HG02571 (cell line): ENCODE results near the gene IFRD2.

Experiments
- ATAC-seq: cut with Tn5 transposase; IDR thresholded peaks from one replicate; pipeline ENCODE4 v1.9.1; 2021; ENCODE audit warnings: mild to moderate bottlenecking, moderate library complexity; ENCODE audit not compliant: unreplicated experiment

The IFRD2 gene

DNA sequence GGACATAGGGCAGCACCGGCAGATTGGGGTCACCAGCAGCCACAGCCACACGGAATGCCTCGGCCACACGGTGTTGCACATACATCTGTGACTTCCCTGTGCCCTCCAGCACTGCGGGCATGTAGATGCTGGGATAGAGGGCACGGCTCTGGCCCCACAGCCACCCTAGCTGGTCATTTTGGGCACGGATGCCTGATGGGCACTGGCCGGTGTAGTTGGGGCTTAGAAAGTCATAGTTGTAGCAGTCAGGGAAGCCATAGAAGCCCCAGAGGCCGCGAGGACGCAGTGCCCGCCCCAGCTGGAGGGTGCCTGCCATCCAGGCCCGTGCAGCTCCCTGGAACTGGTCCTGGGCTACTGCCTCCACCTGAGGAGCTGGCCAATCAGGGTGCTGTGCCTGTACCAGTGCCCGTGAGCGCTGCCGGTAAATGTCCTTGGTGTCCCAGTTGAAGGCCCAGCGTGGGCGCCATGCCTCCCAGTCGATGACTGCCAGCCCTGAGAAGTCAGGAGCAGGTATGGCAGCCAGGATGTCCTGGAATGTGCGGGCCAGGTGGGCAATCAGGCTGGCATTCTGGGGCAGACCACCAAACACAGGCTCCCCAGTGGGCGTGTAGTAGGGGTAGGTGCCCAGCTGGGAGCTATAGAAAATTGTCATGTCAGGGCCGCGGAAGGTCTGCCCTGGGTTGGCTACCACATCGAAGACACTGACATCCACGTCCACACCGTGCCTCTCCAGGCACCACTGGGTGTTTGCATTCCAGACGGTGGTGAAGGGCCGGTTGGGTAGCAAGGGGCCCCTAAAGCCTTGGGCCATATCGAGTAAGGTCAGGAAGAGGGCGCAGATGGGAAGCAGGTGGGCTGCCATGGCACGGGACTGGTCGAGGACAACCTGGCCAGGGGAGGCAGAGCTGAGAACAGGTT lies 10.1 kb upstream of the IFRD2 start:
- ATAC-seq: no peak

DNA sequence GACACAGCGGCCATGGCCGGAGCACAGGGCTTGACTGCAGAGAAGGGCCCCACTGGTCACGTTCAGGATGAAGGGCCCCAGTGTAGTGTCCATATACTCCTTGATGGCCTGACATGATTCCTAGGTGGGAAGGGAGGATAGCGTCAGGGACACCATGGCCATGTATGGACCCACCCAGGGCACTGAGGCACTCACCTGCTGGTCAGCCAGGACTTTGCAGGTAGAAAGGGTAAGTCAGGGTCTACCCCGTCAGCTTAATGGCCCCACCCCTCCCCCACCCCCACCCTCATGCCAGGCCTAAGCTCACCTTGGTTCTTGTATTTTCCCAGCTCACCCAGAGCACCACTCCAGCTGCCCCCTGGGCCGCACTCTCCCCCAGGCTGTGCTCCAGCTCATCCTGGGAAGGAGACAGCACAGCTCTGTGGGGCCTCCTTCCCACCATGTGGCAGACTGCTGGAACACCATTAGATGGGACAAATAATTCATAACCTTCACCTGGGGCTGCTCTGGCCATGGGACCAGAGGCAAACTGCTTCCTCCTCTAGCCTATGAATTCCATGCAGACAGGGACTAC lies 8.5 kb upstream of the IFRD2 start:
- no peak for ATAC-seq

DNA sequence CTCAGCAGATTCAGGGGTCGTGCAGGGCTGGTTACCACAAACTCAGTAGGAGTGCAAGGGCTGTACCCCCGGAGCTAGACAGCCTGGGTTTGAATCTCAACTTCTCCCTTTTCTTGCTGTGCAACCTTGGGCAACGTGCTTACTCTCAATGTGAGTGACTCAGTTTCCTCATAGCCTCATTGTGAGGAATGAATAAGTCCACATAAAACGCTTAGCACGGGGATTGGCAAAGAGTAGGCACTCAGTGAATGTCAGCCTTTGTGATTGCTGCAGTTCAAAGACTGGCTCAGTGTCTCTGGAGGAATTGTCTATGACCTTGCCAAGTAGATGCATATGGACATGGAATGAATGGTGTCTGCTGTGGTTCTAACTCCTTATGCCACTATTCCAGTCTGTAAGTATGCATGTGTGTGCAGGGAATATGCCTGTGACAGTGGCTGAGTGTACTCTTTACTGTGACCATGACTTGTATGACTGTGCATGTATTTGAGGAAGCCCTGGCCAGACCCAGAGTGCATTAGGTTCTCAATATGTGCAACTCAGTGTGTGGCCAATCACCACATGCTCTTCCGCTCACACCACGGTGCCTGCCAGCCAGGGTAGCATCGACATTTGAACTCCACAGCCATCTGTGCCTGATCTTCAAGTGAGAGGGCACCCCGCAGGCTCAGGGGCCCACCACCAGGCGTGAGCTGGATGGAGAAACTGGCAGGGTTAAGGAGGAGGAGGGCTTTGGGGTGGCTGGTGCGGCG lies 7.9 kb upstream of the IFRD2 start:
- ATAC-seq: no peak

DNA sequence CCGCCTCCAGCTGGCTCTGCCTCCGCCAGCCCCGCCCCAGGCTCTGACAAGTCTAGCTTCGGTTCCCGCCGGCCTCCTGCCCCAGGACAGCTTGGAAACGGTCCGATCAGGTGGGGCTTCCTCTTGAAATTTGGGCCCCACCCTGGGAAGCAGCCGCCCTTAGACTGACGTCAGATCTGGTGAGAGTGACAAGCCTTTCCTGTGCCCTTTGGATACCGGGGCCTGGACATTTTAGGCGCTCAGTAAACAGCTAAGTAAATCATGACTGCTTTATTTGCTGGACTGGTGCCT lies 7.4 kb upstream of the IFRD2 start:
- no peak for ATAC-seq

DNA sequence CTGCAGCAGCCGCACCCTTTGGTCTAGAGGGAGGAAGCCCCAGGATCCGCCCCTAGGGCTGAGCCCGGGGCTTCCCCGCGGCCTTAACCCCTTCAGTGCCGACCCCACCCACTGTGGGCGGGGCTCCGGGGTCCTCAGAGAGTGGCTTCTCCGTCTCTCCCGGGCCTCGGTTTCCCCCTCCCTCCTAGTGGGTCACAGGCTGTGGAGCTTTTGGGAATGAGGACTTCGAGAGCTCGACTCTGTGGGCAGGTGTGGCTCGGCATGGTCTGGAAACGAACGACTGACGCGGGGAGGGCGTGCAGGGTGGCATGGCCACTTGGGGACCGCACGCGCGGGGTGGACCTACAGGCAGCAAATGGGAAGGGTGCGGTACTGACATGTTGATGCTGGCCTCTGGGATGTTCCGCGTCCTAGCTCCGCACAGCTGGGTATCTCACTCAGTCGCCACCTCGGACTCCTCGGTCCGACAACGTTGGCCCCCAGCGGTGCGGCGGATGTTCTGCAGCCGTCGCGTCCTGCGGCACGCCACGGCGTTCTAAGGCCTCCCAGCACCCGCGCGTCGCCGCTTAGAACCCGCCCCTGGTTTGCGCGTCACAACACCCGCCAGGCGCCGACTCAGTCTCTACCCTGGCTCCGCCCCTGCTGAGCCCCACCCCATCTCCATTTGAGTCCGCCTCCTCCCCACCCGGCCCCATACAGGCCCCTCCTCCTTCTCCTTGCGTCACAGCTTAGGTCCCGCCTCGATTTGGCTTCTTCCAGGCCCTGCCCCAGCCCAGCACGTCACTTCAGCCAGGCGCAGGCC lies 6.8 kb upstream of the IFRD2 start, which contains the start of the genes HYAL3 and NAA80:
TSS of gene HYAL3 (minus strand) at position 570 of the 802 bp plus-strand sequence. CDS start 3,803 bp downstream, outside the sequence.
TSS of gene NAA80 (minus strand) at position 570 of the 802 bp plus-strand sequence. CDS start 1,942 bp downstream, outside the sequence.
- ATAC-seq: peak; percentile 81

DNA sequence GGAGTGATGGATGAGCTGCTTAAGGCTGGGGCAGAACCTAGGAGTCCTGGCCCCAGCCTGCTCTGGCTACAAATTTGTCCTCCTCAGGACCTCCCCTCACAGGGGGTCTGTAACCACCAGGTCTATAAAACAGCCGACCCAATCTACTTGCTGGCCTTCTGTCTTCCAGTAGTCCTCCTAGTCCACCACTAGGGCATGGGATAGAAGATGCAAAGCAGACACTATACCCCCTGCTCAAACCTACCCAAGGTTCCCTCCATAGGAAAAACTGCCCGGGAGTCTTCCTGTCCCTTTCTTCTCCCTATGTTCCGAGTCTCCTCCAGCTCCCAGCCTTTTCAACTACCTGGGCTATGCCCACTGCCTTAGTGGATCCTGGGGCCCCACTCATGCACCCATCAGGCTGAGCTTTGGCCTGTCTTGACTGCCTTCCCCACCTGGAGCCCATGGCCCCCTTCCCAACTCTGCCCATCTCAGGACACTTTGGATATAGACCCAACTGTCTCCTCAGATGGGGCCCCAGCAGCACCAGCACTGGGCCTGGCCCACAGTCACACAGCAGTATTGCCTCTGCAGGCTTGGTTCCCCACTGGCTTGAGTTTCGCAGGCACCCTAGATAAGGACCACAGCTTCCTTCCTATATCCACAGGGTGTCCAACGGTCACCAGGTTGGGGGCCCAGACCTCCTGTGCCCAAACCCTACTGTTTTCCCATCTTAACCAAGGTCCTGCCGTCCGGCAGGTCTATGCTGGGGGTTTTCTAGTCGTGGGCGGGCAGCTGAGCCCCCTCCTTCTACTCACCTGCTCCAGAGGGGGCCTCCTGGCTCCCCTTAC lies 5.9 kb upstream of the IFRD2 start:
- ATAC-seq: no peak

DNA sequence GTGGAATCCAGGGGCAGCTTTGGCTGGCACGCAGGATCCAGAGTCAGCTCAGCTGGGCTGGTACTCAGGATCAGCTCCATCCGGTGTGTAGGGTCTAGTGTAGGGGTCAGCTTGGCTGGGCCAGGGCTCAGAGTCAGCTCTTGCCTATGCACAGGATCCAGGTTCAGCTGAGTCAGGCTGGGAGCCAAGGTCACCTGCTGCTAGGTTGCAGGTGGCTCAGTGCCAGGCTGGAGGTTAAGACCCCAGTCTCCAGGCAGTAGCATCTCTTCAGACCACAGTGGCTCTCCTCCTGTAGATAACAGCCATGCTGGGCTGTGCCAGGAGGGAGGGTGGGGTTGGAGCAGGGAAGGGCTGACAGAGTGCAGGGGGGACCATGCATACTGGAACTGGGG lies 5.2 kb upstream of the IFRD2 start:
- no peak for ATAC-seq

DNA sequence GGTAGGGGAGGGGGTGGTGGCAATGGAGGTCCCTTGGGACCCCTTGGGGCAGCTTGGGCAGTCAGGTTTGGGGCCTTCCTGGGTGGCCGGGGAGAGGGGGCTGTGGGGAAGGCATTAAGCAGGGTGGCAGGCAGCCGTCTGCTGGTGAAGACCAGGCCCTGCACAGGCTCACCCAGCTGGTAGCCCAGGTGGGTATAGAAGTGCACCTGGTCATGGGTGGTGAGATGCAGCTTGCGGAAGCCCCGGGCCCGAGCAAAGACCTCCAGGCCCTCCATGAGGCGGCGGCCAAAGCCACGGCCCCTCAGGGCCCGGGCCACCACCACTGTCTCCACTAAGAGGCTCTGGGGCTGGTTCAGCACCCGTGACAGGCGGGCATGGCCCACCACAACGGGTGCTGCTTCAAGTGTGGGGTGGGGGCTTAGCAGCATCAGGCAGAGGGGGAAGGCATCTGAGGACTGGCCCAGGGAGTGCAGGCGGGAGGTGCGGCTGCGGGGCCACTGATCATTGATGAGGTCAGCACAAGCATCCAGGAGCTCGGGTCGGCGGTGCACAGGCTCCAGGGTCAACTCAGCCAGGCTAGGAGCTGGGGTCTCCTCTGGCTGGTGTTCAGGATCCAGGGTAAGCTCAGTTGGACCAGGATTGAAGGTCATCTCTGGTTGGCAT lies 4.6 kb upstream of the IFRD2 start:
- ATAC-seq: no peak

DNA sequence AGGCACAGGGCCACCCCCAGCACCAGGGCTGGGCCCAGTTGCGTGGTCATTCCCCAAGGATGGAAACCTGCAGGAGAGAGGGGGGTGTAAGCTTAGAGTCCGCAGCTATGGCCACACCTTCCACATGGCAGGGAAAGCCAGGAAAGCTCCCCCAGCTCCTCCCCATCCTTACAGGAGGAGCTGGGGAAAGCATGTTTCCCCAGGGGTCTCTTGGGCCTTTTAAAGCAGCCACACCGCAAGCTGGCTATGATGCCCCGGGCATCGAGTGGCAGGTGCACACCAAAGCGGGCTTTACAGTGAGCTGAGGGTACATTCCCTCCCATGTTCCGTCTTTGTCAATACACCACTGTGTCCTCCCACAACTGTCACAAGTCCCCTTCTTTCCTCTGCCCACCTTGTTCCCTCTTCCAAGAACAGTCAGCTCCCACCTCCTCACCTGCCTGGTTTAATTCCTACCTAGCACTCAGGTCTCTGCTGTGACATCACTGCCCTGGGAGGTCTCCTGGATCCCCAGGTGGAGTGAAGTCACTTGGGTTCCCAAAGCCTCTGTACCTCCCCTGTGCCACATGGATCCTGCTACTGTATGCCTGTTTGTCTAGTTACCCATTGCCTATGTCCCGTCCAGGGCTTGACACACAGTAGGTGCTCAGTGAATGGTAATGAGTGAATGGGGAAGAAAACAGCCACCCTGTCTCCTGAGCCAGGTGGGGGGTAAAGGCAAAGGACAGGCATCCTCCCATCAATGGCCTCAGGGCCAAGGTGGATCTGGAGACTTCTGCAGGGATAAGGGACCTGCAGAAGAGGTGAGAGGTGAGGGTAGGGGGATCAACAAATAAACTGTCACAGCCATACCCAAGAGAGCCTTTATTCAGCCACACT lies 3.6 kb upstream of the IFRD2 start:
- no peak for ATAC-seq

DNA sequence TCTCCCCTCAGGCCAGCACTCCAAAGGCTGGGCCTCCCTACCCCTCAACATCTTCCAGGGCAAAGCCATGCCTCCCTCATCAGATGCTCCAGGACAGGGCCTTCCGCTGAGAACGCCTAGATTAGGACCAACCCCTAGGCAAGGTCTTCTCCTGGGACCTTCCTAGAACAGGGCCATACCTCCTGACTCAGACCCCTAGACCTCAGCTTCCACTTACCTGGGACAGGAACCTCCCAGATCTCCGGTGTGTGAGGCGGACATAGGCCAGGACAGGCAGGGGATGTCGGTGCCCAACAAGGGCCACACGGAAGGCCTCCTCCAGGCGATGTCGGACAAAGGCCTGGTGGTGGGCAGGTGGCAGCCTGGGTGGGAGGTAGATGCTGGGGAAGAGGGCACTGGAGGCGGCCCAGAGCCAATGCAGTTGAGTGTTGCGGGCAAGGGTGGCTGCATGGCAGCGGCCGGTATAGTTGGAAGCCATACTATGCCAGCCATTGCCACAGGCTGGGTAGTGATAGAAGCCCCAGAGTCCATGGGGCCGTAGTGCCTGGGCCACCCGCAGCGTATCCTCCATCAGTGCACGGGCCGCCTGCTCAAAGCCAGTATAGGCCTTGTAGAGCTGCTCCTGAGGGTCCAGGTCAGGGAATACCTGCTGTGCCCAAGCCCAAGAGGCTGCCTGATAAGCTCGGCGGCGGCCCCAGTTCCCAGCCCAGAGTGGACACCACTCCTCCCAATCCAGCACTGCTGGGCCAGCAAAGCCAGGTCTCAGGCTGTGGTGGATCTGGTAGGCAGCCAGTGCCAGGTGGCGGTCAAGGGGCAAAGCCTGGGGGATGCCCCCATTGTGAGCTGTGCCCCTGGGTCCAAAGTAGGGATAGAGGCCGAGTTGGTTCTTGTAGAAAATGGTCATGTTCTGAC lies 2.5 kb upstream of the IFRD2 start:
- no peak for ATAC-seq

DNA sequence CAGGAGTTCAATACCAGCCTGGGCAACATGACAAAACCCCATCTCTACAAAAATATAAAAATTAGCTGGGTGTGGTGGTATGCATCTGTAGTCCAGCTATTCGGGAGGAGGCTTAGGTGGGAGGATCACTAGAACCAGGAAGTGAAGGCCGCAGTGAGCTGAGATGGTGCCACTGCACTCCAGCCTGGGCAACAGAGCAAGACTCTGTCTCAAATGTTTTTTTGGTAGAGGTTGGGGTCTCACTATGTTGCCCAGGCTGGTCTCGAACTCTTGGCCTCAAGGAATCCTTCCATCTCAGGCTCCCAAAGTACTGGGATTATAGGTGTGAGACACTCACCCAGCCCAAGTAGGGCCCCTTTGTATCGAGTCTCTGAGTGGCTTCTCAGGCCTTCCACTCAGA lies 1.9 kb upstream of the IFRD2 start:
- ATAC-seq: no peak

DNA sequence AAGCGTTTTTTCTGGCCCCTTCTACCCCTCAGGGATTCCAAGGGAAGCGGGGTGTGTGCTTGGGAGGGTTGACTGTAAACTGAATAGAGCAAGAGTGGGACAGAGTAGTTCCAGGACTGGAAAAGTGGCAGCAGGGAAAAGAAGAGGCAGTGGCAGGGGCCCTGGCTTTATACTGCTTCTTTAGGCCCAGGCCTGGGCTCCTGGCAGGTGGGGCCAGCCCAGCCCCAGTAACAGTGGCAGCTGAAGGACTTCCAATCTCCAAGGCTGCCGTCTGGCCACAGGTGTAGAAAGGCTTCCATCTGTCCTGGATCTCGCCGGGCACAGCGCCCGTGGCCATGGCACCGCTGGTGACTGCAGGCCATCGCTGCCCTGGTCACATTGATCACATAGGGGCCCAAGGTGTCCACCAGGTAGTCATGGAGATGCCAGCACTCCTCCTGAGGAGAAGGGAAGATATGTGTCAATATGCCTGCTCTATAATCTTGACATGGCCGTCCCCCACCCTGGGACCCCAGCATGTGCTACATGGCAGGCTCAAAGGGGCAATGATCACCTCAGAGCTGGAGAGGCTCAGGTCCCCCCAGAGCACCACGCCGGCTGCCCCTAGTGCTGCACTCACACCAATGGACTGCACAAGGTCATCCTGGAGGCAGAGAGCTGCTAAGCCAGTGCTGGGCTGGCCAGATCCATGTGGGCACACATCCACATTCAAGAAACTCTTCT lies 1.0 kb upstream of the IFRD2 start:
- no peak for ATAC-seq

DNA sequence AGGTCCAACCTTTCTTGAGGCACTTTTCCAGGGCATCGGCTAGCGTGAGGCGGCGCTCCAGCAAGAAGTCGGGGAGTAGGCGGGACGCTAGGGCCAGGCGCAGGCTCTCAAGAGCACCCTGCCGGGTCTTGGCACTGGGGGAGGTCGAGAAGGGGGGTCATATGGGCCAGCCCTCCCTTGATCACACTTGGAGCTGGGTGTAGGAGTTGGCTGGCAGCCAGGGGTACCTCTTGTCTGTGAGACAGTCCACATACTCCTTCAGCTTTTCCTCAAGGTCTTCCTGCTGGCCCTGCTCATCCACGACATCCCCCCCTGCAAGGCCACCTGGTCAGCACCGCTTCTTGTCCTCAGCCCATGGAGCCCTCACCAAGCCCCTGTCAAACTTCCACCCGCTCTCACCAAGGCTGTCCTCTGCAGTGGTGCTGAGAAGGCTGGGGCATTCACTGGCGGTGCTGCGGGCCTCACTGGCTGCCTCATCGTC lies 2.0 kb downstream of the IFRD2 start:
- ATAC-seq: no peak

DNA sequence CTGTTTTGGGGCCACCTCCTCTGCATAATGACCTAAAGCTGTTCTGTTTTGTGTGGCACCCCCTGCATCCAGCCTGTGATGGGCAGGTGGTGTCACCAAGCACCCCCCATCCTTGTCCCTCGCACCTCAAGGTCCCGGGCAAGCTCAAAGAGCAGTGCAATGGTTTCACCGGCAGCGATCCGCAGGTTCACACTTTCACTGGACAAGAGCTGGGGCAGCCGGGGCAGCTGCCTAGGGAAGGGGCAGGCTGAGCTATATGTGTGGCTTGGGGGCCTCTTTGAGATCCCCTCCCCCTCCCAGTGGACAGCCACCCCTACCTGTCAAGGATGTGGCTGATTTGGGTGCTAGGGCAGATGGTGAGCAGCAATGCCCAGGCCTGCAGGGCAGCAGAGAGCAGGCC lies 3.1 kb downstream of the IFRD2 start:
- ATAC-seq: no peak

DNA sequence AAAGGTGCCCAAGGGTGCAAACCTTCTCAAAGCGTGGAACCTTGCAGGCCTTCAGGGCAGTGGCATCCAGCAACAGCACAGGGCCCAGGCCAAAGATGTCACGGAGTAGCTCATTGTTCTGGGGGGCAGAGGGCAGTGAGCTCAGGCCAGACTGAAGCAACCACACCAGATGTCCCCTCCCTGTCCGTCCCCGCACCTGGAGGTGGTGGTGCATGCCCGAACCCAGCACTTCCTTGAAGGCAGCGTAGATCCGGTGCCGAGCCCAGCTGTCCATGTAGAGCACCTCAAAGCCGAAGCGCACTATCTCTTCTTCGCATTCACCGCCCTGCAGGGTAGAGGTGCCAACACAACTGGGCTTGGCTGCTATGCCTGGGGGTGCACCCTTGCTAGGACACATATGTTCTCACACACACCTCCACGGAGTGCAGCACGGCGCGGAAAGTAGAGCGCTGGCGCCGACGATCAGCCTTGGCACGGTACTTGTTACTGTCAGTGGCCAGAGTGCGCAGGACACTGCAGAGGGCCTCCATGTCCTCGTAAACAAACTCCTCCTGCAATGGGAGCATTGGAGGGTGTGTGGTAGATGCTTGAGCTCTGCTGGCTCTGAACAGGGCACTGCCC lies 3.7 kb downstream of the IFRD2 start:
- no peak for ATAC-seq

DNA sequence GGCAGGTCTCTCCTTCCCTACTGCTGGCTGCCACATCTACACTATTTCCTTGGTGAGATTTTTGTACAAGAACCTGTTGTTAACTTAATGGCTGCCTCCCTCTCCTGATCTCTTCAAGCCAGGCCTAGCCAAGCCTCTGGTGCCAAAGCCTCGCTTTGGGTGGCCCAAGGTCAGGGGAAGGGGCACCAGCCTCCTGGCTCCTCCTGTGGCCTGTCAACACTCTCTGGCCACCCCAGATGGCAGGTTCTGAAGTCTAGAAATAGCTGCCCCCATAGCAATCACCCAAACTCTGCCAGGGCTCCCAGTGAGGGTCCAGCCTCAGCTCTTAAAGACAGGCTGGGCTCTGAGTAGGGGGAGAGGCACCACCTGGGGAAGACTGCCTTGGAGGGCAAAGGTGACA lies 5.0 kb downstream of the IFRD2 start:
- ATAC-seq: no peak
